Hematopoietic multipotent progenitor cell treated with erythropoietin and hydrocortisone succinate and interleukin-3 and kit ligand, for 8 days (in vitro differentiated cells): ENCODE measurements around the gene NR4A1.
A peak's percentile ranks its signal among the peaks of the same experiment; 100 is the strongest.

ENCODE experiments used
- DNase-seq: peaks from one replicate; pipeline ENCODE4 v3.0.0-alpha.2; 2015

Gene NR4A1

GRCh38 chr12:52050758-52051541 is at the start of gene NR4A1:
NR4A1 (plus strand) TSS chr12:52051442; CDS start chr12:52054329, 2,887 bp downstream.
- peak; percentile 60 for DNase-seq

GRCh38 chr12:52003016-52003550 is 48.2 kb upstream of the NR4A1 start:
- no peak for DNase-seq

- DNase-seq: no peak
These were observed 47.7 kb upstream of the NR4A1 start for GRCh38 chr12:52003591-52003990.

GRCh38 chr12:52004042-52004648 is 47.1 kb upstream of the NR4A1 start:
- DNase-seq: peak; percentile 35

- DNase-seq: no peak
These were observed 45.9 kb upstream of the NR4A1 start for GRCh38 chr12:52005218-52005902.

GRCh38 chr12:52005903-52006703 is 45.1 kb upstream of the NR4A1 start:
- peak; percentile 17 for DNase-seq

GRCh38 chr12:52006726-52007157 is 44.5 kb upstream of the NR4A1 start, which contains the start of gene TAMALIN:
TAMALIN (plus strand) TSS chr12:52006946; CDS start chr12:52007020, 74 bp downstream.
- peak; percentile 20 for DNase-seq

- no peak for DNase-seq
These were observed 43.9 kb upstream of the NR4A1 start for GRCh38 chr12:52007158-52007921.

GRCh38 chr12:52007982-52008510 is 43.2 kb upstream of the NR4A1 start:
- DNase-seq: no peak

- DNase-seq: no peak
These were observed 42.0 kb upstream of the NR4A1 start for GRCh38 chr12:52009081-52009751.

GRCh38 chr12:52010152-52010622 is 41.1 kb upstream of the NR4A1 start:
- peak; percentile 47 for DNase-seq

GRCh38 chr12:52010692-52011601 is 40.3 kb upstream of the NR4A1 start:
- no peak for DNase-seq

GRCh38 chr12:52011602-52012214 is 39.5 kb upstream of the NR4A1 start:
- no peak for DNase-seq

- no peak for DNase-seq
These were observed 37.5 kb upstream of the NR4A1 start for GRCh38 chr12:52013626-52014310.

GRCh38 chr12:52014567-52015530 is 36.4 kb upstream of the NR4A1 start:
- DNase-seq: no peak

- DNase-seq: no peak
These were observed 35.7 kb upstream of the NR4A1 start for GRCh38 chr12:52015532-52016041.
